Right atrium auricular region (tissue), 2 donors: ENCODE measurements around the gene CCDC187. TPM values are rescaled to one million over a fixed set of nuclear protein-coding genes. Genes with fewer than 3 reads are reported as not detected.

ENCODE experiments used
- DNase-seq: peaks from one replicate; pipeline ENCODE4 v3.0.0-alpha.2; 2019; ENCODE audit warnings: low spot score
- H3K27ac ChIP-seq, 2 donors: fragments of 200-600 bp; sonication (generic); 1 replicate in 1 of 2; 2 replicates in 1 of 2; pipeline ENCODE4 v1.5.1; 2016 to 2019
- H3K27me3 ChIP-seq, 2 donors: fragments of 200-600 bp; sonication (generic); one replicate each; pipeline versions ENCODE4 v1.5.1 to v1.6.0; 2017 to 2019
- H3K36me3 ChIP-seq: fragments of 200-600 bp; sonication (generic); one replicate; pipeline ENCODE4 v1.5.1; 2016
- H3K4me1 ChIP-seq, 2 donors: fragments of 200-600 bp; sonication (generic); one replicate each; pipeline versions ENCODE4 v1.5.1 to v1.6.0; 2017 to 2019
- H3K4me3 ChIP-seq, 2 donors: fragments of 200-600 bp; sonication (generic); 1 replicate in 1 of 2; 2 replicates in 1 of 2; pipeline ENCODE4 v1.5.1; 2017 to 2019; ENCODE audit warnings: mild to moderate bottlenecking in 1 of 2, moderate library complexity in 1 of 2
- H3K9me3 ChIP-seq, 2 donors: fragments of 200-600 bp; sonication (generic); one replicate each; pipeline ENCODE4 v1.5.1; 2019
- total RNA-seq, 2 donors: library from RNA; depleted of rRNA; stranded (reverse); fragments of >200 nt; gene quantifications; one replicate each; pipeline ENCODE4 v1.1.0, GENCODE V29; 2016
- TF ChIP-seq, protein P1 (sequence below), 2 donors: fragments of 200-600 bp; sonication (generic); IDR thresholded peaks; one replicate each; pipeline ENCODE4 v1.5.1; 2019; ENCODE audit warnings: antibody characterized with exemption in 2 of 2

CCDC187 gene
- total RNA-seq, 2 donors from 2014 or later = not detected

DNA sequence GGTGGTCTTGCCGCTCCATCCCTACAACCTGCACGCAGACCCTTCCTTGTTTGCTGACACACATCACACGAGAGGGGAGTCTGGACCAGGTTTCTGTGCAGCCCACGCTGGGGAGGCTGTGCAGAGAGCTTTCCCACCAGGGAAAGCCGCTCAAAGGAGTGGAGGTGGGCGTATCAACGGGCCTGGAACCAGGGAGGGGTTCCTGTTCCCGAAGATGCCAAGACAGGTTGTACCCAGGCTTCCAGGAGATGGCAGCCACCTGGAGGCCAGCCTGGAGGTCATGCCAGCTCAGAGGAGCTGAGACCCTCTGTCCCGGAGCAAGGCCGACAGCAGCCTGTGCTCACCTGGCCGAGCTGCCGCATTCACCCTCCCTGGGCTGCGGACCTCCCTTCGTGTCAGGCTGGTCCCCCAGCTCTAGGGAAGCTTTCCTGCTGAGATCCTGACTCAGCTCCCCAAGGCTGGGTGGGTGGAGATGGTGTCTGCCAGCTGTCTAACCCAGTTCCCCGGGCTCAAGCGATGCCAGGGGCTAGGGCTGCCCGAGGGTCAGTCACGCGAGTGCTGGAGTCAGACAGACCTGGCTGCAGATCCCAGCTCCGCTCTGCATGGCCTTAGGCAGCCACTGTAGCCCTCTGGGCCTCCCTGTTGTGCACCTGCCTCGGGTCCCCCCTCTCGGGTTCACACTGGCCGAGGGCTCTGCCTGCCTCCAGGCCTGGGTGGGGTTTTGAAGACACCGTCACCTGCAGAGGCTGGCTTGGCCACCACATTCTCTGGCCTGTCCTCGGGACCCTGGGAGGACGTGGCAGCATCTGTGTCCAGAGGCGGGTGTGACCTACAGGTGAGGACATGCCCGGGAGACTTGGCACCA, 29.7 kb downstream of the CCDC187 start:
- Histone ChIP-seq H3K27me3 (no peaks in the 10 kb centered on the region), H3K27ac (no peak overlapping the region), H3K9me3 (no peaks in the 10 kb centered on the region), H3K36me3 (no peaks in the 10 kb centered on the region), H3K4me3 (no peak overlapping the region), H3K4me1 (no peaks in the 10 kb centered on the region)
- TF ChIP-seq, protein P1, sequence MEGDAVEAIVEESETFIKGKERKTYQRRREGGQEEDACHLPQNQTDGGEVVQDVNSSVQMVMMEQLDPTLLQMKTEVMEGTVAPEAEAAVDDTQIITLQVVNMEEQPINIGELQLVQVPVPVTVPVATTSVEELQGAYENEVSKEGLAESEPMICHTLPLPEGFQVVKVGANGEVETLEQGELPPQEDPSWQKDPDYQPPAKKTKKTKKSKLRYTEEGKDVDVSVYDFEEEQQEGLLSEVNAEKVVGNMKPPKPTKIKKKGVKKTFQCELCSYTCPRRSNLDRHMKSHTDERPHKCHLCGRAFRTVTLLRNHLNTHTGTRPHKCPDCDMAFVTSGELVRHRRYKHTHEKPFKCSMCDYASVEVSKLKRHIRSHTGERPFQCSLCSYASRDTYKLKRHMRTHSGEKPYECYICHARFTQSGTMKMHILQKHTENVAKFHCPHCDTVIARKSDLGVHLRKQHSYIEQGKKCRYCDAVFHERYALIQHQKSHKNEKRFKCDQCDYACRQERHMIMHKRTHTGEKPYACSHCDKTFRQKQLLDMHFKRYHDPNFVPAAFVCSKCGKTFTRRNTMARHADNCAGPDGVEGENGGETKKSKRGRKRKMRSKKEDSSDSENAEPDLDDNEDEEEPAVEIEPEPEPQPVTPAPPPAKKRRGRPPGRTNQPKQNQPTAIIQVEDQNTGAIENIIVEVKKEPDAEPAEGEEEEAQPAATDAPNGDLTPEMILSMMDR (IDR thresholded peaks at IDR 0.05) = no peak
- no peak for DNase-seq

GRCh38 chr9:136273244-136273865, 30.5 kb downstream of the CCDC187 start:
- Histone ChIP-seq H3K27ac (no peak overlapping the region), H3K4me1 (no peaks in the 10 kb centered on the region), H3K27me3 (no peaks in the 10 kb centered on the region), H3K36me3 (no peaks in the 10 kb centered on the region), H3K9me3 (no peaks in the 10 kb centered on the region), H3K4me3 (no peak overlapping the region)
- TF ChIP-seq, protein P1 (IDR thresholded peaks at IDR 0.05) = no peak
- DNase-seq = no peak

- no peak for DNase-seq
- H3K27ac ChIP-seq = no peak overlapping the region
- no peaks in the 10 kb centered on the region for H3K9me3 ChIP-seq
- no peaks in the 10 kb centered on the region for H3K36me3 ChIP-seq
- TF ChIP-seq, protein P1 (IDR thresholded peaks at IDR 0.05) = no peak
- peaks cover 0 to 7% of the 10 kb centered on the region in 2 donors for H3K4me1 ChIP-seq
- no peak overlapping the region for H3K4me3 ChIP-seq
- H3K27me3 ChIP-seq = no peaks in the 10 kb centered on the region
Measured at GRCh38 chr9:136270173-136270705, 33.7 kb downstream of the CCDC187 start.

DNA sequence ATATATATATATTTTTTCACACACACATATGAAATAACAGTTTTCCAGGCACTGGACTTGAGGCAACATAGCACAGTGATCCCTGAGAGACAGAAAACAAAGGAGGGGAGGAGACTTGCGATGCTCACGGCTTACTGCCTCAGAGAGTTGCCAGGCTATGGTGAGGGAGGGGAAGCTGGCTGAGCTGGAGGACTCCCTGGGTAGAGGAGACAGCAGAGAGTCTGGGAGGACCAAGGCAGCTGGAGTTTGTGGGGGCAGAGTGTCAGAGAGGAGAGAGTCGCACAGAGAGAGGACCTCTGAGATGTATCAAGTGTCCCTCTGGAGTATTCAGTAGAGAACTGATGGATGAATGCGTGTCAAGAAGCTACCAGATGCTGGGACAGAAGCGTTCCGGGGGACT, 35.2 kb downstream of the CCDC187 start:
- no peaks in the 10 kb centered on the region for H3K9me3 ChIP-seq
- no peak overlapping the region for H3K4me3 ChIP-seq
- H3K27ac ChIP-seq = no peak overlapping the region
- H3K36me3 ChIP-seq = no peaks in the 10 kb centered on the region
- peaks cover 0 to 7% of the 10 kb centered on the region in 2 donors for H3K4me1 ChIP-seq
- DNase-seq = no peak
- H3K27me3 ChIP-seq = no peaks in the 10 kb centered on the region
- TF ChIP-seq, protein P1 (IDR thresholded peaks at IDR 0.05) = no peak

DNA sequence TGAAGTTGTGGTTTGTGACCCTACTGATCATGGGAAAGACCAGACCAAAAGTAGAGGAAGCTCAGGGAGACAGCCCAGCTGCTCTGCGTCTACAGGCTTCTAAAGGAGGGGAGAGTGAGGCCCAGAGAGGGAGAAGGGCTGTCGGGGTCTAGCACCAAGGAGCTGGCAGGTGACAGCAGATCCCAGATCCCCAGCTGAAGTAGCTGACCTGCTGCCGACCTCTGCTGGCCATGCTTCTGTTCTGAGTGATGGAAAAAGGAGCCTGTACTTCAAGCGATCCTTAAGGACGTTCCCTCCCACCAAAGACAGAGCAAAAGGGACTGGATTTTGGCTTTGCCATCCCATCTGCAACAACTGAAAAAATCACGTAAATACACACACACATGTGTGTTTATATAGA, 35.6 kb downstream of the CCDC187 start:
- Histone ChIP-seq H3K27me3 (no peaks in the 10 kb centered on the region), H3K36me3 (no peaks in the 10 kb centered on the region), H3K9me3 (no peaks in the 10 kb centered on the region), H3K27ac (no peak overlapping the region), H3K4me3 (no peak overlapping the region), H3K4me1 (peaks cover 0 to 7% of the 10 kb centered on the region in 2 donors)
- TF ChIP-seq, protein P1 (IDR thresholded peaks at IDR 0.05) = no peak
- DNase-seq = no peak
